Body of pancreas (tissue), 4 donors: Measurements from ENCODE around the gene WNT7B. TPM values are rescaled to one million over a fixed set of nuclear protein-coding genes. Genes with fewer than 3 reads are reported as not detected.

Experiments used
- ATAC-seq: fragments of 150-250 bp; one replicate; pipeline ENCODE4 v1.9.1; 2016
- DNase-seq, 4 donors: peaks; one replicate each; pipeline ENCODE4 v3.0.0-alpha.2; 2019
- H3K27ac ChIP-seq, 4 donors: fragments of 200-600 bp; sonication (generic); 1 replicate in 3 of 4; 2 replicates in 1 of 4; pipeline versions ENCODE4 v1.5.1 to v1.6.1; 2016 to 2019; ENCODE audit warnings: mild to moderate bottlenecking in 1 of 4, mixed read lengths in 1 of 4, moderate library complexity in 1 of 4
- H3K27me3 ChIP-seq, 2 donors: fragments of 200-600 bp; sonication (generic); one replicate each; pipeline ENCODE4 v1.6.0; 2016; ENCODE audit warnings: mild to moderate bottlenecking in 1 of 2
- H3K36me3 ChIP-seq, 2 donors: fragments of 200-600 bp; sonication (generic); replicated peaks in 1 of 2; 2 replicates each; pipeline ENCODE4 v1.5.1; 2016; ENCODE audit warnings: low read depth in 2 of 2; ENCODE audit not compliant: insufficient read depth in 1 of 2
- H3K4me1 ChIP-seq: fragments of 200-600 bp; sonication (generic); one replicate; pipeline ENCODE4 v1.6.0; 2016
- H3K4me3 ChIP-seq, 2 donors: fragments of 200-600 bp; sonication (generic); 1 replicate in 1 of 2; 2 replicates in 1 of 2; pipeline ENCODE4 v1.5.1; 2016 to 2019
- H3K9me3 ChIP-seq, 3 donors: fragments of 200-600 bp; sonication (generic); 1 replicate in 2 of 3; 2 replicates in 1 of 3; pipeline ENCODE4 v1.5.1; 2016
- CTCF ChIP-seq, 7 experiments: fragments of 450-650 bp in 4 of 7; fragments of 200-600 bp in 3 of 7; sonication (generic) in 3 of 7; IDR thresholded peaks; one replicate each; pipeline ENCODE4 v1.5.1; 2016 to 2019; ENCODE audit warnings: antibody characterized with exemption in 7 of 7
- POLR2A ChIP-seq, 3 donors: fragments of 450-650 bp; IDR thresholded peaks; one replicate each; pipeline ENCODE4 v1.6.1; 2016; ENCODE audit warnings: antibody characterized with exemption in 3 of 3, mild to moderate bottlenecking in 2 of 3
- WGBS, 2 donors: methylation state at CpG; one replicate each; pipeline ENCODE4 v1.1.5; 2017; 5-methylcytosine and 5-hydroxymethylcytosine counted together
- intact Hi-C: fragments of 100-400 bp; cut with DNase I; formaldehyde crosslinking; loops from one replicate; pipeline ENCODE4 v1.15.1; 2023
- total RNA-seq, 2 donors: library from RNA; depleted of rRNA; stranded (reverse); fragments of >200 nt; gene quantifications; one replicate each; pipeline ENCODE4 v1.1.0, GENCODE V29; 2016

Gene WNT7B
- total RNA-seq, 2 donors from 2014 or later: 2.1 TPM; not detected in 1

DNA sequence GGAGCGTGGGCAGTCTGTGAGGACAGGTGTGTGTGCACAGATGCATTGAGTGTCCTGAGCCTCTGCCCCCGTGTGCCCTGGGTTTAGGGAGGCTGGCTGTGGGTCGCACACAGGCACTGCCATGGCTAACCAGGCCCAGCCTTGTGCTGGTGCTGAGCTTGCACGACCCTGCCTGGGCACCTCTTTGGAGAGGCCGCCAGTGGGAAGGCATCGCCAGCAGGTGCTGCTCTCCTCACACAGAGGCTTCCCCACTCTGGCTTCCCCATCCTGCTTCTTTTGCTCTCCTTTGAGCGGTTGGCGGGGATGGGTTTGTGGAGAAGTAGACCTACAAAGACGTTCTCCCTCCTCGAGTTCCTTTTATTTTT lies 4.1 kb downstream of the WNT7B start:
- Histone ChIP-seq H3K36me3 (no peaks in the 10 kb centered on the region), H3K4me3 (no peak overlapping the region), H3K9me3 (no peaks in the 10 kb centered on the region), H3K4me1 (peaks cover 22% of the 10 kb centered on the region), H3K27ac (no peak overlapping the region), H3K27me3 (peaks cover 0 to 25% of the 10 kb centered on the region in 2 donors)
- no peak for ATAC-seq
- intact Hi-C loops: no loop called here
- no peak for DNase-seq
- no peak for TF ChIP-seq POLR2A (IDR thresholded peaks at IDR 0.05)
- TF ChIP-seq CTCF (IDR thresholded peaks at IDR 0.05): no peak
- 59 to 69% methylated on average over 7 to 9 of the region's 10 CpGs for WGBS, 2 donors

GRCh38 chr22:45972091-45972888 lies 4.7 kb downstream of the WNT7B start:
- no peak overlapping the region for H3K4me3 ChIP-seq
- ATAC-seq: no peak
- no peaks in the 10 kb centered on the region for H3K9me3 ChIP-seq
- peaks cover 17% of the 10 kb centered on the region for H3K4me1 ChIP-seq
- no peaks in the 10 kb centered on the region for H3K36me3 ChIP-seq
- intact Hi-C loops: no loop called here
- WGBS, 2 donors: 40 to 71% methylated on average over 70 to 77 of the region's 83 CpGs
- H3K27ac ChIP-seq: no peak overlapping the region
- H3K27me3 ChIP-seq: peaks cover 0 to 25% of the 10 kb centered on the region in 2 donors
- no peak for TF ChIP-seq POLR2A (IDR thresholded peaks at IDR 0.05)
- TF ChIP-seq CTCF (IDR thresholded peaks at IDR 0.05): no peak
- DNase-seq: no peak

DNA sequence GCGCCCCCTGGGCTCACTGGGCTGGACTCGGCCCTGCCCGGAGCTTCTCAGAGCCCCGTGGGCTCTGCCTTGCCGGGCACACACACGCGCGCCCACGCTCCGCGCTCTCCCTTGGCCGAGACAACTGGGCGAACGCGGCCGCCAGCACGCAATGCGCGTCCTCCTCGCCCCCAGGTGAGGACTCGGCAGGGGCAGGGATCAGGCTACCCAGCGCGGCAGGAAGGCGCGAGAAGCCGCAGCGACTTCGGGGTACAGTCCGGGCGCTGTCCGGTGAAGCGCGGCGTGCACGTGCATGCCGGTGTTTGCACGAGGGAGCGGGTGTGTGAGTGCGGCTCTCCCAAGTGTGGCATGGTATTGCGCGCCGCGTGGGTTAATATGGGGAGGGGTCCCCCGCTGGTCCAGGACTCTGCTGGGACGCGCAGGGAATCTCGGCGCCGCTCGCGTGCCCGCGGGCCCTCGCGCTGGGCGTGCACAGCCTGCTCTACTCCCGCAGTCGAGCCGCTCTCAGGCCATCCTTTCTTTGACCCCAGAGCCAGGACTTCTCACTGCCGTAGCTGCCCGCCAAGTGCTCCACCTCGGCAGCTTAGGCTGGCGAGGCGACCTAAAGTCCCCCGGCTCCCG lies 5.4 kb downstream of the WNT7B start:
- peaks cover 18% of the 10 kb centered on the region for H3K4me1 ChIP-seq
- no peak for ATAC-seq

GRCh38 chr22:45970705-45971407 lies 6.1 kb downstream of the WNT7B start:
- 28 to 39% methylated on average over 31 to 40 of the region's 40 CpGs for WGBS, 2 donors
- intact Hi-C loops: no loop called here
- peaks cover 0 to 25% of the 10 kb centered on the region in 2 donors for H3K27me3 ChIP-seq

More for the DNA sequence above, 5.4 kb downstream of the WNT7B start:
- H3K27me3 ChIP-seq: peaks cover 0 to 25% of the 10 kb centered on the region in 2 donors
- H3K9me3 ChIP-seq: no peaks in the 10 kb centered on the region
- H3K36me3 ChIP-seq: no peaks in the 10 kb centered on the region
- intact Hi-C loops: no loop called here
- 39 to 58% methylated on average over 5 to 65 of the region's 66 CpGs for WGBS, 2 donors
- H3K4me3 ChIP-seq: no peak overlapping the region
- H3K27ac ChIP-seq: no peak overlapping the region
- TF ChIP-seq POLR2A (IDR thresholded peaks at IDR 0.05) (no peak), CTCF (IDR thresholded peaks at IDR 0.05) (no peak)
- DNase-seq: no peak

More at GRCh38 chr22:45970705-45971407, 6.1 kb downstream of the WNT7B start:
- H3K9me3 ChIP-seq: no peaks in the 10 kb centered on the region
- H3K4me3 ChIP-seq: no peak overlapping the region
- ATAC-seq: no peak
- H3K36me3 ChIP-seq: no peaks in the 10 kb centered on the region
- DNase-seq: no peak
- peaks cover 16% of the 10 kb centered on the region for H3K4me1 ChIP-seq
- H3K27ac ChIP-seq: no peak overlapping the region
- TF ChIP-seq POLR2A (IDR thresholded peaks at IDR 0.05) (no peak), CTCF (IDR thresholded peaks at IDR 0.05) (no peak)
